CD14-positive monocyte (primary cell): ENCODE results near the gene CCDC88C. TPM values are rescaled to one million over a fixed set of nuclear protein-coding genes. Genes with fewer than 3 reads are reported as not detected.

Experiments used
- DNase-seq, 3 donors: peaks; one replicate each; pipeline ENCODE4 v3.0.0-alpha.2; 2011 to 2022
- H2AFZ ChIP-seq: 2 replicates; pipeline ENCODE4 v1.6.0; 2012; ENCODE audit warnings: mild to moderate bottlenecking, low read depth, low read length, inconsistent platforms; ENCODE audit not compliant: insufficient read depth, poor library complexity, severe bottlenecking
- H3K27ac ChIP-seq, 2 donors: 1 replicate in 1 of 2; 2 replicates in 1 of 2; pipeline ENCODE4 v1.5.1; 2012 to 2013; ENCODE audit warnings: low read length in 2 of 2, control low read depth in 1 of 2, inconsistent platforms in 1 of 2, low read depth in 1 of 2, mild to moderate bottlenecking in 1 of 2
- H3K27me3 ChIP-seq, 2 donors: one replicate each; pipeline versions ENCODE4 v1.6.0 to v1.6.1; 2011 to 2013; ENCODE audit warnings: low read length in 2 of 2; ENCODE audit not compliant: control insufficient read depth in 2 of 2, insufficient read depth in 2 of 2
- H3K36me3 ChIP-seq, 2 donors: replicated peaks in 1 of 2; 1 replicate in 1 of 2; 2 replicates in 1 of 2; pipeline versions ENCODE4 v1.5.1 to v1.6.1; 2012 to 2013; ENCODE audit warnings: low read length in 2 of 2, control low read depth in 1 of 2, inconsistent platforms in 1 of 2, mild to moderate bottlenecking in 1 of 2; ENCODE audit not compliant: insufficient read depth in 2 of 2, control insufficient read depth in 1 of 2
- H3K4me1 ChIP-seq, 2 donors: 1 replicate in 1 of 2; 2 replicates in 1 of 2; pipeline versions ENCODE4 v1.5.1 to v1.6.1; 2012 to 2013; ENCODE audit warnings: low read length in 2 of 2, control low read depth in 1 of 2, inconsistent platforms in 1 of 2, mild to moderate bottlenecking in 1 of 2, moderate library complexity in 1 of 2; ENCODE audit not compliant: insufficient read depth in 2 of 2, control insufficient read depth in 1 of 2
- H3K4me2 ChIP-seq: replicated peaks from 2 replicates; pipeline ENCODE3; 2012; ENCODE audit warnings: low read length, moderate library complexity, mild to moderate bottlenecking; ENCODE audit not compliant: poor library complexity, severe bottlenecking; ENCODE audit errors: extremely low read depth
- H3K4me3 ChIP-seq, 3 experiments: fragments of 200-600 bp in 1 of 3; sonication (generic) in 1 of 3; replicated peaks in 1 of 3; 1 replicate in 2 of 3; 2 replicates in 1 of 3; pipeline ENCODE4 v1.5.1; 2011 to 2013; ENCODE audit warnings: low read length in 3 of 3, mild to moderate bottlenecking in 3 of 3, control low read depth in 2 of 3, low read depth in 2 of 3, inconsistent platforms in 1 of 3, moderate library complexity in 1 of 3
- H3K79me2 ChIP-seq: 2 replicates; pipeline ENCODE4 v1.6.0; 2012; ENCODE audit warnings: mild to moderate bottlenecking, control low read depth, inconsistent platforms, low read length, moderate library complexity; ENCODE audit not compliant: insufficient read depth
- H3K9ac ChIP-seq: 2 replicates; pipeline ENCODE4 v1.6.0; 2017; ENCODE audit warnings: low read length, mild to moderate bottlenecking; ENCODE audit not compliant: insufficient read depth, poor library complexity, severe bottlenecking
- H3K9me3 ChIP-seq, 2 donors: replicated peaks in 1 of 2; 1 replicate in 1 of 2; 2 replicates in 1 of 2; pipeline versions ENCODE4 v1.5.1 to v1.6.1; 2012 to 2013; ENCODE audit warnings: low read length in 2 of 2, control low read depth in 1 of 2; ENCODE audit not compliant: control insufficient read depth in 1 of 2, insufficient read depth in 1 of 2
- H4K20me1 ChIP-seq: 2 replicates; pipeline ENCODE4 v1.6.0; 2012; ENCODE audit warnings: mild to moderate bottlenecking, low read length, control low read depth, moderate library complexity; ENCODE audit not compliant: insufficient read depth
- H3K27ac Mint-ChIP-seq, 7 donors: one replicate each; pipeline ENCODE4 v1.8.0; 2020; ENCODE audit warnings: mild to moderate bottlenecking in 7 of 7, mixed read lengths in 7 of 7, moderate library complexity in 6 of 7, inconsistent platforms in 2 of 7
- H3K27me3 Mint-ChIP-seq, 3 donors: one replicate each; pipeline ENCODE4 v1.8.0; 2021 to 2022; ENCODE audit warnings: low read depth in 3 of 3, mild to moderate bottlenecking in 3 of 3, mixed read lengths in 3 of 3, moderate library complexity in 3 of 3, inconsistent platforms in 1 of 3
- H3K36me3 Mint-ChIP-seq, 2 donors: one replicate each; pipeline ENCODE4 v1.8.0; 2020; ENCODE audit warnings: mixed read lengths in 2 of 2, inconsistent platforms in 1 of 2, mild to moderate bottlenecking in 1 of 2
- H3K4me1 Mint-ChIP-seq: one replicate; pipeline ENCODE4 v1.8.0; 2020; ENCODE audit warnings: mild to moderate bottlenecking, mixed read lengths
- H3K4me3 Mint-ChIP-seq, 2 donors: one replicate each; pipeline ENCODE4 v1.8.0; 2020; ENCODE audit warnings: mild to moderate bottlenecking in 2 of 2, mixed read lengths in 2 of 2, moderate library complexity in 1 of 2
- H3K9me3 Mint-ChIP-seq, 7 donors: one replicate each; pipeline ENCODE4 v1.8.0; 2020 to 2022; ENCODE audit warnings: mixed read lengths in 7 of 7, mild to moderate bottlenecking in 6 of 7, moderate library complexity in 6 of 7, inconsistent platforms in 2 of 7
- WGBS: methylation state at CpG from one replicate; pipeline ENCODE4 v1.1.5; 2013; ENCODE audit warnings: missing lambda C conversion rate; ENCODE audit not compliant: insufficient coverage; 5-methylcytosine and 5-hydroxymethylcytosine counted together
- intact Hi-C, 2 donors: fragments of 100-400 bp; cut with micrococcal nuclease; formaldehyde crosslinking; loops; one replicate each; pipeline versions ENCODE4 v1.15.0 to v1.15.1; 2023
- polyA plus RNA-seq, 3 donors: library from polyadenylated mRNA; depleted of rRNA in 1 of 3; unstranded in 2 of 3; stranded (reverse) in 1 of 3; fragments of 300-500 nt in 2 of 3; fragments of >200 nt in 1 of 3; fragmentation: Illumina TruSeq in 2 of 3; gene quantifications; 1 replicate in 2 of 3; 2 replicates in 1 of 3; pipeline ENCODE4 v1.2.3, GENCODE V29; 2012 to 2021
- TF ChIP-seq, protein P1 (sequence below): fragments of 200-600 bp; IDR thresholded peaks from one replicate; pipeline ENCODE4 v1.8.0; 2022; ENCODE audit warnings: antibody characterized with exemption, mild to moderate bottlenecking

CCDC88C gene
- polyA plus RNA-seq, 3 donors: 11.6 to 69.7 (median 12.3) TPM

DNA sequence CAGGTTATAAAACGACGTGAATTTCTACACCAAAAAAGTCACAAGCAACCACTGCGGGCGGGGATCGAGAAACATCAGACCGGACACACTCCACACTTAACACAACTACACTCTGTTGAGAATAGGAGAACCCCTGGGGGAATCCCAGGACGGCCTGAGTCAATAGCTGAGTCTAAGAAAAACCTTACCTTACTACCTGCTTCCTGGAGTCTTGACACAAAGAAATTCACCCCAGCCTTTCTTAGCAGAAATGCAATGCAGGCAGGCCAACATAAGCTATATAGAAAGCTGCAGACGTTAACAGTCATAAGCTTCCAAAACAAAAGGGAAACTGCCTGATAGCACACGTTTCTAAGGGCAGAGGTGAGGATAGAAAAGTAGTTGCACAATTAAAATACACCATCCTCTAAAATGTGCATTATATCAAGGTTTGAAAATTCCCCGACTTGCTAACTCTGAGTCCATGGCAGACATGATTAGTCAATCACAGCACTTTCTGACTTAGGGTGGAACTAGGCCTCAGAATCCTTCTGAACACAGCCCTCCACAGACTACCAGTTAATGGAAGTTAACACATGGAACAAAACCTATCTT lies 68.0 kb downstream of the CCDC88C start:
- Histone ChIP-seq H3K27ac (peak overlapping the region; percentile 26 to 58), H3K36me3 (peaks cover 21% of the 10 kb centered on the region in 2 donors), H4K20me1 (peaks cover 87% of the 10 kb centered on the region), H3K27me3 (no peaks in the 10 kb centered on the region), H3K4me3 (peak overlapping the region in 1 of 3 experiments; percentile 12), H3K4me2 (peak overlapping the region; percentile 3), H3K79me2 (peaks cover 96% of the 10 kb centered on the region), H3K9me3 (no peaks in the 10 kb centered on the region), H3K4me1 (peaks cover 44 to 63% of the 10 kb centered on the region in 2 donors), H3K9ac (no peak overlapping the region), H2AFZ (no peak overlapping the region)
- Mint-ChIP-seq H3K36me3 (peaks cover 44 to 50% of the 10 kb centered on the region in 2 donors), H3K4me3 (no peak overlapping the region), H3K27ac (peak overlapping the region; percentile 63 to 90 (median 78)), H3K4me1 (peaks cover 81% of the 10 kb centered on the region), H3K27me3 (no peaks in the 10 kb centered on the region), H3K9me3 (peaks cover 0 to 1% (median 0%) of the 10 kb centered on the region in 7 donors)
- DNase-seq: peak in 2 of 3 donors; percentile 17 to 54
- TF ChIP-seq, protein P1, sequence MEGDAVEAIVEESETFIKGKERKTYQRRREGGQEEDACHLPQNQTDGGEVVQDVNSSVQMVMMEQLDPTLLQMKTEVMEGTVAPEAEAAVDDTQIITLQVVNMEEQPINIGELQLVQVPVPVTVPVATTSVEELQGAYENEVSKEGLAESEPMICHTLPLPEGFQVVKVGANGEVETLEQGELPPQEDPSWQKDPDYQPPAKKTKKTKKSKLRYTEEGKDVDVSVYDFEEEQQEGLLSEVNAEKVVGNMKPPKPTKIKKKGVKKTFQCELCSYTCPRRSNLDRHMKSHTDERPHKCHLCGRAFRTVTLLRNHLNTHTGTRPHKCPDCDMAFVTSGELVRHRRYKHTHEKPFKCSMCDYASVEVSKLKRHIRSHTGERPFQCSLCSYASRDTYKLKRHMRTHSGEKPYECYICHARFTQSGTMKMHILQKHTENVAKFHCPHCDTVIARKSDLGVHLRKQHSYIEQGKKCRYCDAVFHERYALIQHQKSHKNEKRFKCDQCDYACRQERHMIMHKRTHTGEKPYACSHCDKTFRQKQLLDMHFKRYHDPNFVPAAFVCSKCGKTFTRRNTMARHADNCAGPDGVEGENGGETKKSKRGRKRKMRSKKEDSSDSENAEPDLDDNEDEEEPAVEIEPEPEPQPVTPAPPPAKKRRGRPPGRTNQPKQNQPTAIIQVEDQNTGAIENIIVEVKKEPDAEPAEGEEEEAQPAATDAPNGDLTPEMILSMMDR: no peak
- WGBS: 100% methylated on average over 1 of the region's 10 CpGs
- intact Hi-C loops: no loop called here

DNA sequence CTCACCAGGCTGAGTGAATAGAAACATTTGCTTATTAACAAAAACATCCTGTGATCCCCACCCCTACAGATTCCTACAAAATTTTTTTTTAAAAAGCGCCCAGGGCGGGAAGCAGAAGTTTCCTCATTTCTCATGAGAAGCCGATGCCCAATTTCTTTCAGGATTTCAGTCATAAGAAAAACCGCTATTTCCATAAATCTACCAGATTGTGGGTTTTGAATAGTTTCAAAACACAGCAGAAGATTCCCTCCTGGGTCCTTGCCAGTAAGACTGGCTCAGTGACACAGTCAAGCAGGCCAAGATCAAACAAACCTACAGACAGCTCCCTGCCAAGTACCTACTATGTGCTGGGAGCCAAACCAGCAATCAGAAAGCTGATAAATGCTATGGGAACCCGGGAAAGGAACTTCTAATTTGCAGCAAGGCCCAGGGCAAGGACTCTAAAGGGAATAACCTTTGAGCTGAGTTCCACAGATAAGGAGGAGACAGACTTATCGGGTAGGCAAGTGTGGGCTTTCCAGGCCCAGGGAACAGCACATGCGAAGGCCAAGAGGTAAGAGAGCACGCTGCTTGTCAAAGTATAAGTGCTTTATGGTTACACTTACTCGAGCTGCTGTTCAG lies 68.7 kb downstream of the CCDC88C start:
- H2AFZ ChIP-seq: no peak overlapping the region
- WGBS: 65% methylated on average over 4 of the region's 9 CpGs
- DNase-seq: no peak
- peaks cover 15 to 16% of the 10 kb centered on the region in 2 donors for H3K36me3 ChIP-seq
- TF ChIP-seq, protein P1: no peak
- peak overlapping the region; percentile 63 to 90 (median 78) for H3K27ac Mint-ChIP-seq
- H3K4me1 ChIP-seq: peaks cover 46 to 70% of the 10 kb centered on the region in 2 donors
- no peaks in the 10 kb centered on the region for H3K27me3 Mint-ChIP-seq
- intact Hi-C loops: no loop called here
- peaks cover 0 to 1% (median 0%) of the 10 kb centered on the region in 7 donors for H3K9me3 Mint-ChIP-seq
- H3K9ac ChIP-seq: no peak overlapping the region
- peak overlapping the region; percentile 6 for H3K4me2 ChIP-seq
- peaks cover 84% of the 10 kb centered on the region for H3K4me1 Mint-ChIP-seq
- peaks cover 87% of the 10 kb centered on the region for H4K20me1 ChIP-seq
- H3K27me3 ChIP-seq: no peaks in the 10 kb centered on the region
- H3K4me3 Mint-ChIP-seq: peak overlapping the region in 1 of 2 donors; percentile 48
- H3K9me3 ChIP-seq: no peaks in the 10 kb centered on the region
- peak overlapping the region; percentile 26 to 58 for H3K27ac ChIP-seq
- H3K36me3 Mint-ChIP-seq: peaks cover 37 to 43% of the 10 kb centered on the region in 2 donors
- H3K4me3 ChIP-seq: no peak overlapping the region
- peaks cover 94% of the 10 kb centered on the region for H3K79me2 ChIP-seq
